Activated T-cell treated with anti-CD3 and anti-CD28 coated beads, Interleukin-2, amount 50 U/mL, for 1 hour (primary cell): ENCODE measurements around the gene PTPRM.

Experiments
- DNase-seq: peaks from one replicate; pipeline ENCODE4 v3.0.0-alpha.2; 2020

PTPRM gene

GRCh38 chr18:7871560-7872456, 304.7 kb downstream of the PTPRM start:
- DNase-seq: no peak

DNA sequence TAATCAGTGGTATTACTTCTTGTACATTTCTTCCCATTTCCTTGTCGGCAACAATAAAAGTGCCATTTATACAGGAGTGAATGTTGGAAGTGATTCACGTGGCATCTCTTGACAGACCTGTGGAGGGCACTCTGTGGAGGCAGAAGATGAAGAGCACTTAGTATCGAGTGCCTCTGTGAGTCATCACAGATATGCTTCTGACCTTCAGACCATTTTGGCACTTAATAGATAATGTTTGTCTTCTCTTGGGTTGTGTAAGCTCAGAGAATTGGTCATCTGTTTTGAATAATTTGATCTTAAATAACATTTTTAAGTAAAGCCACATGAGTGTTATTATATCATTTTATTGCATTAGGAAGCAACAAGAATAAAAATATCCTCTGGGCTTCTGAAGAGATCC, 305.5 kb downstream of the PTPRM start:
- DNase-seq: no peak

DNA sequence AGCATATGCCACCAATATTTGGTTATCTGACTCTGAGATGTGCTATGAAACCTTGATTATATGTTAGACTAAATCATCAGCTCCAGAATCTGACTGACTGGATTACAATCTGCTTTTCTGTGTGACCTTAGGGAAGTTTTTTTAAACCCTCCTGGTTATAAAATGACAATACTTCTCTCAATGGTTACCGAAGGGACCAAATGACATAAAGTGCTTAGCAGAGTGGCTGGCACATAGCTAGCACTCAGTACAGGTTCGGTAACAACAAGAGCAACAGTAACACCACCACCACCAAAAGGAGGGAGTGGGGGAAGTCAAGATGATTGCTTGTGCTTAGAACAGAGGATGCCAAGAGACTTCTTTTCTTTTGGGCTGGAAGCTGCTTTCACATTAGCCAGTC, 306.2 kb downstream of the PTPRM start:
- DNase-seq: no peak

- no peak for DNase-seq
Measured at GRCh38 chr18:7876354-7877104, 309.4 kb downstream of the PTPRM start.

GRCh38 chr18:7877609-7878008, 310.5 kb downstream of the PTPRM start:
- DNase-seq: no peak

- no peak for DNase-seq
Measured at GRCh38 chr18:7878265-7879211, 311.4 kb downstream of the PTPRM start.

DNA sequence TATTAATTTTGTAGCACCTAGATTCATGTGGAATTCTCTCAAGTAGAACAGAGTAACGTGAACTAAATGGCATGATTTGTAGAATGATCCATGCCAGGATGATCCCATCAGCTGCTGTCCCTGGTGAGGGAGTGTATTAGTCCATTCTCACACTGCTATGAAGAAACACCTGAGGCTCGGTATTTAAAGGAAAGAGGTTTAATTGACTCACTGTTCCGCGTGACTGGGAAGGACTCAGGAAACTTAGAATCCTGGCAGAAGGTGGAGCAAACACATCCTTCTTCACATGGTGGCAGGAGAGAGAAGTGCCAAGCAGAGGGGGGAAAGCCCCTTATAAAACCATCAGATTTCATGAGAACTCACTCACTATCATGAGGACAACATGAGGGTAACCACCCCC, 312.6 kb downstream of the PTPRM start:
- DNase-seq: no peak

DNA sequence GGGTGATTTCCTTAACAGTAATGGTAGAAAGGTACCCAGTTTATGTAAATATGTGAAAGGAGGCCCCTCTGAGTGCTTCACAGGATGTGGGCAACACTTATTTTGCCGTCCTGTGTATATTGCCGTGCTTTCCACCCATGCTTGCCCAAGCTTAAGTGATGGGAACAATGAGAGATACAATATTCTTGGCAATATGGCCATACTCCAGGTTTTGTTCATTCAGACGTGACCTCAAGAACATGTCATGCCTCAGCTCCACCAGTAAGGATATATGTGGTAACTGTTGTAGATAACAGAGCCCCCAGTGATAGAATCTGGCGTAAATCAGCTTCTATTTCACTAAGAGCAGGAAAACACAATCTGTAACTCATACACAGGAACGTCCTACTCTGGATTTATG, 318.7 kb downstream of the PTPRM start:
- DNase-seq: no peak

- DNase-seq: no peak
Measured at GRCh38 chr18:7886436-7886835, 319.3 kb downstream of the PTPRM start.

DNA sequence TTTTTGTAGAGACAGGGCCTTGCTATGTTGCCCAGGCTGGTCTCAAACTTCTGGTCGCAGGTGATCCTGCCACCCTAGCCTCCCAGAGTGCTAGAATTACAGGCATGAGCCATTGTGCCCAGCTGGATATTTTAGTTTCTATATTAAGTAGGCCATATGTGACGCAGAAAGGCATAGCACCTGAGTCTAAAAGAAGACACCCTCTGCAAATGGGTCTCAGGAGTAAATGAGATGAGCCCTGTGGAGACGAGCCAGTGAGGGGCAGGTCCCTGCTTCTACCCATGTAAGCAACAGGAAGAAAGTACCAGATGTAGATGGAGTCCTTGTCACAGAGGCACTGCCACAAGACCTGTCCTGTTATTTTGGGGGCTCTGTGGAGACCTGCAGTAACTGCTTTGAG, 322.4 kb downstream of the PTPRM start:
- DNase-seq: no peak

DNA sequence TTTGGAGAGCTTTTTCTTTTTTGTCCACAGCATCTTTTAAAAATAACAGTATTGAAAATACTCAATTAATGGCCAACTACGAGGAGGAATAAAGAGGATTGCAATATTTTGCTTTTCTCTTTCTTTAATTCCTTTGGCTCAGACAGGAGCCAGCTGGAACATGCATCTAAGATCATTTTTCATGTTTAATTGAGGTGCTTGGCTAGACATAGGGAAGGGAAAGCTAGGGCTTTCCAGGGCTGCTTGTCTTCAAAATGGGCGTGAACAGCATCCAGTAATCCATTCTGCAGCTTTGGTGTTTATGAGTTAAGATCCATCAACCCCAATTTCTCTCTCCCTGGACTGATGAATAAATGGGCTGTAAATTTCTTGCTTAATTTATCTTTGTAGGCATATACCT, 323.0 kb downstream of the PTPRM start:
- no peak for DNase-seq

GRCh38 chr18:7892556-7892955, 325.4 kb downstream of the PTPRM start:
- no peak for DNase-seq

- DNase-seq: no peak
Measured at GRCh38 chr18:7894592-7894991, 327.5 kb downstream of the PTPRM start.

DNA sequence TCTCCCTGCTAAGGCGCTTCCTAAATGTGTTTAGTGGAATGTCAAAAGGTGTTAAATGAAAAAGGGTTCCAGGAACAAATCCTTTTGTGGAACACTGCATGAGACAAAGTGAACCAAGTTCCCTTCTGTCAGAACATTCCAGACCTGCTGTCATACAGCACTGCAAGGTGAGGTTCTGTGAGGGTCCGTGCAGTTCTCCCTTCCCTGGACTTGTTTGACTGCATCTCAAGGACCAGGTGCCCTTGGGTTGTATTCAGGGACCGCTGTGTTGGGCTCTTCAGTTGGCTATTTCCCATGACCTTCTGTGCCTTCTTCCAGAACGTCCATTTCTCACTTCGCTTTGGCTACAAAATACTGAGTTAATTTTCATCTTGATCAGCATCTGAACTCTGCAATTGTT, 328.2 kb downstream of the PTPRM start:
- no peak for DNase-seq

- no peak for DNase-seq
Measured at GRCh38 chr18:7896161-7896560, 329.0 kb downstream of the PTPRM start.

DNA sequence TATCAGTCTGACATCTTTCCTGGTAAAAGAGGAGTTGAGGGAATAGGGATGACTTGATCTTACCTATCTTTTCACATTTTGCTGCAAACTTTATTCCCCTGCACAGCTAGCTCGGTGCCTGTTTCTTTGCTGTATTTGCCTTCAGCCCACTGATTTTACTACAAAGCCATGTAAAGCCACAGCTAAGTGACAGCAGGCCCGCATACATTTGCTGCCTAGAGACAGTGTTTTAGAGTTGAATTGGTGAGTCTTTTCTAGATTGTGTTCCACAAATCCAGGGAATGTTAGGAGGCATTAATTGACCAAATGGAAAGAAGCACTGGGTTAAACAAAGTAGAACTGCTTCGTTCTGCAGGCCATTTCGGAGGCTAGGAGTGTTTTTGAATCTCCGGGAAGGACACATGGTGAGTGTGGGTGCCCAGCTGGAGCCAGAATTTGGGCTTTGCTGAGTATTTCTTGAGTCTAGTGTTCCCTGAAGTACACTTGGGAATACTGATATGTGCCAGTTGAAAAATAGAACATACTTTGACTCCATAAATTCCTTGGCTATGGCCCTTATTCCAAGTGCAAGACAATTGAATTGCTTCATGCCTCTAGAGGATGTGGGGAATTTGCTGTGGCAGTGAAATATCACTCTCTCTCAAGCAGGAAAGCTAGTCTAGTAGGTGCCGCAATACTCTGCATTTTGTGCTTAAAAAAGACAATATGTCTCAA, 329.8 kb downstream of the PTPRM start:
- DNase-seq: no peak

- no peak for DNase-seq
Measured at GRCh38 chr18:7898181-7898580, 331.1 kb downstream of the PTPRM start.

DNA sequence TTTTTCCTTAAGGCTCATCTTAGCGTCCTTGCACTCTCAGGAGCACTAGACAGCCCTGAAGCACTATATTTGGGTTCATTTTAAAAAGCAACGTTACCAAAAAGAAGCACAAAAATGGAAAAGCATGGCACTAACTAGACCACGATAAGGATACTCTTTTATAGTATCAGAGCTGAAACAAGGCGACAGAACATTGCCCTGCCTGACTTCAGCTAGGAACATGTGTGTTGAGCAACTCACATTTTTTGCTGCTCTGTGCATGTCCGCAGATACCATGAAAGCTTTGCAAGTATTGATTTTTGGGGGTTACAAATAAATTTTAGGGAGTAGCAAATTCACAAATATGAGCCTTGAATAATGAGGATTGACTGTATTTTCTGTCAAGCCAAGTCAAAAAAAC, 332.0 kb downstream of the PTPRM start:
- DNase-seq: no peak

DNA sequence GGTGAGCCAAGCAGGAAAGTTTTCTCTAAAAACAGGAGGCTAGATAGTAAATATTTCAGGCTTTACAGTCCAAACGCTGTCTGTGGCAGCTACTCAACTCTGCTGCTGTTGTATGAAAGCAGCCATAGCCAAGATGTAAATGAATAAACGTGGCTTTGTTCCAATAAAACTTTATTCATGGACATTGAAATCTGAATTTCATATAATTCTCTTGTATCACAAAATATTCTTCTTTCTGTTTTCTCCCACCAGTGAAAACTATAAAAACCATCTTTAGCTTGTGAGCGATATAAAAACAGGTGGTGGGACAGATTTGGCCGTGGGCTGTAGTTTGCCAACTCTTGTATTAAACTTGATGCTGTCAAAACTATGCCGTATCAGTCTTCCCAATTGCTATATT, 333.0 kb downstream of the PTPRM start:
- DNase-seq: no peak

DNA sequence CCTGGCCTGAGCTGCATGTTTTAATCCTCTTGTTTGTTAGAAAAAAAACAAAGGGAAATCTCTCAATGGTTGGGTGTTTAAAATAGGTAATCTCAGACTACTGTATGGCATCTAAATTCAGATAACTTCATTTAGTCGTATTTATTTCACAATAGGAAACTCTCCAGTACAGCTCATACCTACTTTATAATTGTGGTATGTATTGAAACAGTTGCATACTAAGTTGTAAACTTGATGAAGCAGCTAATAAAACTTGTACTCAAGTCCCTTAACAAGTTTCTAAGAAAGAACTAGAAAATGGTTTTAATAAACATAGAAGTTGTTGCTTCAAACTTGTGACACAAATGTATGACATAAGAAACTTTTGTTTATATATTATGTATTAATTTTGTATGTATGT, 334.5 kb downstream of the PTPRM start:
- DNase-seq: no peak

DNA sequence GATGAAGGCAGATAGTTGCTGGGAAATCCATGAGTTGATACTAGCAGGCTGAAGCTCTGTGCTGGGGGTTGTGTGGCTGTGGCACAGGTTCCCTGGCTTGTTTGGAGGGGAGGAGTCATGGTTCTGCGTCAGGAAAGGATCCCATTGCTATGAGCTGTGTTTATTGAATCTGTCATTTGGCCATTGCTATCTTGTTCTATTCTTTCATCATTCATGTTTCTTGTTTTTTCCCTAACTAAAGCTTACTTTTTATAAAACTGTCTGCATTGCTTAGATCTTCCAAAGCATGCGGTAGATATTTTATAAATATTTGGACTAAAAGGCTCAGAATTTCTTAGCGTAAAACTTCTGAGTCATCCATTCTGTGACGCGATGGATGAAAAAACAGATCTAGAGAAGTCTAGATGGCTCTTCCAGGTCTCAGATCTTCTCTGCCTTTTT, 335.3 kb downstream of the PTPRM start:
- DNase-seq: no peak

GRCh38 chr18:7904529-7904928, 337.4 kb downstream of the PTPRM start:
- DNase-seq: no peak
